Stimulated activated CD8-positive, alpha-beta memory T cell treated with anti-CD3 and anti-CD28 coated beads, Interleukin-4, amount 100 ng/mL, for 48 hours (primary cell): Measurements from ENCODE around the gene ATF7.
A peak's percentile ranks its signal among the peaks of the same experiment; 100 is the strongest.
"Not testable (repeated sequence)": the region's sequence is repeated elsewhere in the genome, so short reads cannot be mapped to it uniquely, and the experiment has no call there.

Experiments
- DNase-seq: peaks from one replicate; pipeline ENCODE4 v3.0.0-alpha.2; 2020

ATF7 gene

GRCh38 chr12:53625946-53626701 lies at the start of gene ATF7:
TSS of gene ATF7 (minus strand) at chr12:53626382. CDS start at chr12:53601000, 25,382 bp downstream.
- peak; percentile 99 for DNase-seq

GRCh38 chr12:53674977-53675700 lies 49.0 kb upstream of the ATF7 start:
- no peak for DNase-seq

GRCh38 chr12:53670971-53671370 lies 44.8 kb upstream of the ATF7 start:
- DNase-seq: no peak

- DNase-seq: no peak
These were observed 44.1 kb upstream of the ATF7 start for GRCh38 chr12:53670308-53670707.

DNA sequence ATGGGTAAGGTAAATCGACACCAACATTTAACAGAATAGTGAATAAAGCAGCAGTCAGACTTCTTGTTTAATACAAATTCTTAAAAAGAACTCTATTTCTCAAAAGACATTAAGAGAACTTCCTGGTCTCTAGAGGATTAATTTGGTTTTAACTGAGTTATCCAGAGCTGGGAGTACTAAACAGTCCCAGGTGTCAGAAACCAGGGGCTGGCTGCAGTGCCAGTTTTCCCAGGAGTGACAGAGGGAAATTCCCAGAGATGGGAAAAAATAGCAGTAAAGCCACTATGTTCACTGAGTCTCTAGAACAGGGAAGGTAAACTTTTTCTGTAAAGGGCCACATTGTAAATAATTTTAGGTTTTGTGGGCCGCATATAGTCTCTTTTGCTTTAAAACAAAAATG lies 40.9 kb upstream of the ATF7 start:
- no peak for DNase-seq

DNA sequence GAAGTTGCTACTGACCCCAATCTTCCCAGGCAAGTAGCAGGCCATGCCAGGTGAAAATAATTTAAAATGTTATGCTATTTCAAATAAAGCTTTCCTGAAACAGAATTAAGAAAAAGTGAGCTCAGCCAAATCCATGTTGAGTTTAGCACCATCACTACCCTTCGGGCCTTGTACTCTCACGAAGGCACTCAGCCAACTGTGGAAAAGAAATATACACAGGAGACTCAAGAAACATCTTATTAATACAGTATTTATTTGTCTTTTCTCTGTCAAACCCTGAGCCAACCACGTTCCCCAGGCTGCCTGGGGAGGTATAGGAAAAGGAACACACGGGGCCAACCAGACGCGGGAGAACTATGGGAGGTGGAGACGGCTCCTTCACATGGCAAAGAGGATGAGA lies 38.8 kb upstream of the ATF7 start:
- DNase-seq: no peak

- no peak for DNase-seq
These were observed 38.0 kb upstream of the ATF7 start for GRCh38 chr12:53664191-53664590.

GRCh38 chr12:53660041-53660440 lies 33.9 kb upstream of the ATF7 start:
- DNase-seq: no peak

GRCh38 chr12:53659571-53659981 lies 33.4 kb upstream of the ATF7 start:
- DNase-seq: no peak

- DNase-seq: no peak
These were observed 32.9 kb upstream of the ATF7 start for GRCh38 chr12:53659011-53659551.

DNA sequence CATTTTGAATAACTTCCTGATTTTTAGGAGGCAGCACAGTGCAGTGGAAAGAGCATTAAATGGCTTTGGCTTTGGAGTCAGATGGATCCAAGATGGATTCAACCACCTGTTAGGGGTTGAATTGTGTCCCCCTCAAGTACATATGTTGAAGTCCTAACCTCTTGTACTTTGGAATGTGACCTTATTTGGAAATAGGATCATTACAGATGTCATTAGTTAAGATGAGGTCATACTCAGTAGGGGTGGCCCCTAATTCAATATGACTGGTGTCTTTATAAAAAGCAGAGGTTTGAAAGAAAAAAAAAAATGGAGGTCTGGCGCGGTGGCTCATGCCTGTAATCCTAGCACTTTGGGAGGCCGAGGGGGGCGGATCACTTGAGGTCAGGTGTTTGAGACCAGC lies 30.9 kb upstream of the ATF7 start:
- DNase-seq: no peak

GRCh38 chr12:53653595-53653994 lies 27.4 kb upstream of the ATF7 start:
- DNase-seq: no peak

DNA sequence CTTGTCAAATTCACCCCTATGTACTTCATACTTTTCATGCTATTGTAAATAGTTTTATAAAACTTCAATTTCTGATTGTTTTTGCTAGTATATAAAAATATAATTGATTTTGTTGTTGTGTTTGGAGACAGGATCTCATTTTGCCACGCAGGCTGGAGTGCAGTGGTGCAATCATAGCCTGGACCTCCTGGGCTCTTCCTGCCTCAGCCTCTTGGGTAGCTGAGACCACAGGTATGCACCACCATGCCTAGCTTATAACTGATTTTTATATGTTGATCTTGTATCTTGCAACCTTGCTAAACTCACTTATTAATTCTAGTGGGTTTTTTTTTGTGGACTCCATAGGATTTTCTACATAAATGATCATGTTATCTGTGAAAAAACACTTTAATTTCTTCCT lies 26.2 kb upstream of the ATF7 start:
- DNase-seq: no peak

DNA sequence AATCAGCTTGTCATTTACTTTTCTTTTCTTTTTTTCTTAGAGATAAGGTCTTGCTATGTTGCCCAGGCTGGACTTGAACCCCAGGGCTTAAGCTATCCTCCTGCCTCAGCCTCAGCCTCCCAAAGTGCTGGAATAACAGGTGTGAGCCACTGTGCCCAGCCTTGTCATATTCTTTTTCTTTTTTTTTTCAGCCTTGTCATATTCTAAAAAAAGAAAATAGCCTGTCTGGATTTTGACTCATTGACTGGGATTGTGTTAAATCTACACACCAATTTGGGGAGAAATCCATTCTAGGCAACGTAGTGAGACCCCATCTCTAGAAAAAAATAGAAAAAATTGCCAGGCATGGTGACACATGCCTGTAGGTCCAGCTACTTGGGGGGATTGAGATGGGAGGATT lies 25.6 kb upstream of the ATF7 start:
- DNase-seq: no peak

- DNase-seq: not testable (repeated sequence)
These were observed 20.1 kb upstream of the ATF7 start for GRCh38 chr12:53646300-53646699.

DNA sequence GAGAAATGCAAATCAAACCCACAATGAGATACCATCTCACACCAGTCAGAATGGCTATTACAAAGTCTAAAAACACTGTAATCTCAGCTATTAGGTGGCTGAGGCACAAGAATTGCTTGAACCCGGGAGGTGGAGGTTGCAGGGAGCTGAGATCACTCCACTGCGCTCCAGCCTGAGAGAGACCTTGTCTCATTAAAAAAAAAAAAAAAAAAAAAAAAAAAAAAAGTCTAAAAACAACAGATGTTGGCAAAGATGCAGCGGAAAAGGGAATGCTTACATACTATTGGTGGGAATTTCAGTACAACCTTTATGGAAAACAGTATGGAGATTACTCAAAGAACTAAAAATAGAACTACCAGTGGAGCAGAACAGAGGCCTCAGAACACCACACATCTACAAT lies 19.0 kb upstream of the ATF7 start:
- DNase-seq: no peak

GRCh38 chr12:53644133-53644532 lies 18.0 kb upstream of the ATF7 start:
- DNase-seq: no peak

DNA sequence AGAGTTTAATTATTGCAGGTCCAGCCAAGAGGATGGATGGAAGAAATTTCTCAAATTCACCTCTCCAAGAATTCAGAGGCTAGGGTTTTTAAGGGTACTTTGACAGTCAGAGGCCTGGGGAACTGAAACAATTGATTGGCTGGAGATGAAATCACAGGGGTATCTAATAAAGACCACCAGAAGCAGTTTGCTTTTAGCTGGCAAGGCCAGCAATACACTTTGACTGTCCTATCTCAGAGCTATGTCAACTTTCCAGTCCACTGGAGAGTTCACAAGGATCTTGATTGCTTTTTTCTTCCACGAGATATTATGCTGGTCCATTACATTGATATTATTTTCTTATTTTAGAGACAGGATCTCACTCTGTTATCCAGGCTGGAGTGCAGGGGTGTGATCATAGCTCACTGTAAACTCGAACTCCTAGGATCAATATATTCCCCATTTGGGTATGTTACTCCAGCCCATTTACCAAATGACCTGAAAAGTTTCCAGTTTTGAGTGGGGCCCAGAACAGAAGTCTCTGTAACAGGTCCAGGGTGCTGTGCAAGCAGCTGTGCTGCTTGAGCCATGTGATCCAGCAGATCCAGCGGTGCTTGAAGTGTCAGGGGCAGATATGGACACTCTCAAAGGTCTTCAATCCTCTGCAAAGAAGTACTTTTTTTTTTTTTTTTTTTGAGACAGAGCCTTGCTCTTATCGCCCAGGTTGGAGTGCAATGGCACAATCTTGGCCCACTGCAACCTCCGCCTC lies 17.2 kb upstream of the ATF7 start:
- no peak for DNase-seq

- no peak for DNase-seq
These were observed 11.9 kb upstream of the ATF7 start for GRCh38 chr12:53638057-53638456.

DNA sequence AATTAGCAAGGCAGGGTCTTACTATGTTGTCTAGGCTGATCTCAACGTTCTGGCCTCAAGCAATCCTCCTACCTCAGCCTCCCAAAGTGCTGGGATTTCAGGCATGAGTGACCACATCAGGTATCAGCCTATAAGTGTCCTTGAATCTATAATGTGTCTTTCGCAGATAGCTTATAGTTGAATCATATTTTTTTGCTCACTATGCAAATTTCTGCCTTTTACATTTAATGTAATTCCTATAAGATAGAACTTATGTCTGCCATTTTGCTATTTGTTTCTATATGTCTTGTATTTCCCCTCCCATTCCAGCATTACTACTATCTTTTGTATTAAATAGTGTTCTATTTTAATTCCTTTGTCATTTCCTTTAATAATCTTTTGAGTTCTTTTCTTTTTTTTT lies 10.5 kb upstream of the ATF7 start:
- DNase-seq: no peak

DNA sequence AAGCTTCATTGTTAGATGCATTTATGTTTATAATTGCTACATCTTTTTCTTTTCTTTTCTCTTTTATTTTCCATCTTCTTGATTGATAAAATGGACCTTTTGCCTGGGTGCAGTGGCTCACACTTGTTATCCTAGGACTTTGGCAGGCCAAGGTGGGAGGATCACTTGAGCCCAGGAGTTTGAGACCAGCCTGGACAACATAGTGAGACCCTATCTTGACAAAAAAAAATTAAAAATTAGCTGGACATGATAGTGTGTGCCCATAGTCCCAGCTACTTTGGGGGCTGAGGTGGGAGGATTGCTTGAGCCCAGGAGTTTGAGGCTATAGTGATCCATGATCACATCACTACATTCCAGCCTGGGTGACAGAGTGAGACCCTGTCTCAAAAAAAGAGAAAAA lies 9.5 kb upstream of the ATF7 start:
- not testable (repeated sequence) for DNase-seq

DNA sequence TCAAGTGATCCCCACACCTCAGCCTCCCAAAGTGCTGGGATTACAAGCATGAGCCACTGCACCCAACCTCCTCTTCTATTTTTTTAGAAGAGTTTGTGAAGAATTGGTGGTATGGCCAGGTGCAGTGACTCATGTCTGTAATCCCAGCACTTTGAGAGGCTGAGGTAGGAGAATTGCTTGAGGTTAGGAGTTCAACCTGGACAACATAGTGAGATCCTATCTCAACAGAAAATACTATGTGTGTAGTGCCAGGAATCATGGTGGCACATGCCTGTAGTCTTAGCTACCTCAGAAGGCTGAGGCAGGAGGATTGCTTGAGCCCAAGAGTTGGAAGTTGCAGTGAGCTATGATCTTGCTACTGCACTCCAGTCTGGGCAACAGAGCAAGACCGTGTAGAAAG lies 5.5 kb upstream of the ATF7 start:
- no peak for DNase-seq

GRCh38 chr12:53627919-53628318 lies 1.7 kb upstream of the ATF7 start:
- DNase-seq: no peak
